ENCODE data around the gene H19.

The H19 gene

GRCh38 chr11:1946812-1947484 lies 50.7 kb downstream of the H19 start, which contains the start of gene MRPL23:
Gene MRPL23, plus strand, starts transcription at chr11:1947332. Its CDS starts 31 bp downstream, at chr11:1947363.
- no peak for DNase-seq

All from left hindlimb (tissue), 1 donor.